B cell (primary cell): Measurements from ENCODE around the gene LTBP3. TPM values are rescaled to one million over a fixed set of nuclear protein-coding genes. Genes with fewer than 3 reads are reported as not detected.

Experiments used
- ATAC-seq: fragments of 200-7000 bp; cut with Tn5 transposase; one replicate; pipeline ENCODE4 v1.10.0; 2021; ENCODE audit warnings: low read depth, mild to moderate bottlenecking, moderate number of reproducible peaks, moderate library complexity
- CTCF ChIA-PET: fragments of 350-600 bp; sonication (Branson Sonifier 250); formaldehyde crosslinking; loops from one replicate; lab custom pipeline; 2021; ENCODE audit warnings: antibody characterized with exemption, inconsistent platforms; lab: Charles Lee
- POLR2A ChIA-PET: fragments of 350-600 bp; sonication (Branson Sonifier 250); formaldehyde crosslinking; loops from one replicate; lab custom pipeline; 2021; ENCODE audit warnings: antibody characterized with exemption; lab: Charles Lee
- DNase-seq: peaks from one replicate; pipeline ENCODE4 v3.0.0; 2013
- H2AFZ ChIP-seq: 2 replicates; pipeline ENCODE4 v1.6.1; 2012; ENCODE audit warnings: mild to moderate bottlenecking, low read depth, low read length; ENCODE audit not compliant: insufficient read depth, poor library complexity, severe bottlenecking
- H3K27ac ChIP-seq, 2 donors: 1 replicate in 1 of 2; 2 replicates in 1 of 2; pipeline ENCODE4 v1.5.1; 2012 to 2013; ENCODE audit warnings: low read length in 2 of 2, mild to moderate bottlenecking in 2 of 2, moderate library complexity in 1 of 2
- H3K27me3 ChIP-seq, 4 experiments: fragments of 200-600 bp in 1 of 4; sonication (generic) in 1 of 4; replicated peaks in 1 of 4; 1 replicate in 2 of 4; 2 replicates in 2 of 4; pipeline versions ENCODE4 v1.6.1 to v1.7.0; 2013 to 2016; ENCODE audit warnings: low read length in 3 of 4, mild to moderate bottlenecking in 2 of 4, mixed read lengths in 1 of 4, moderate library complexity in 1 of 4; ENCODE audit not compliant: insufficient read depth in 4 of 4, control insufficient read depth in 3 of 4; ENCODE audit errors: control extremely low read depth in 1 of 4
- H3K36me3 ChIP-seq, 2 experiments: replicated peaks in 1 of 2; 1 replicate in 1 of 2; 2 replicates in 1 of 2; pipeline versions ENCODE4 v1.6.1 to v1.7.1; 2013; ENCODE audit warnings: low read length in 1 of 2; ENCODE audit not compliant: insufficient read depth in 2 of 2, control insufficient read depth in 1 of 2; ENCODE audit errors: control extremely low read depth in 1 of 2, extremely low read depth in 1 of 2
- H3K4me1 ChIP-seq, 2 donors: fragments of 200-600 bp in 1 of 2; sonication (generic) in 1 of 2; 1 replicate in 1 of 2; 2 replicates in 1 of 2; pipeline versions ENCODE4 v1.5.1 to v1.6.1; 2013 to 2017; ENCODE audit warnings: low read length in 2 of 2; ENCODE audit not compliant: control insufficient read depth in 2 of 2, insufficient read depth in 2 of 2
- H3K4me2 ChIP-seq: replicated peaks from 2 replicates; pipeline ENCODE3; 2012; ENCODE audit warnings: mild to moderate bottlenecking, low read depth, low read length; ENCODE audit not compliant: poor library complexity, severe bottlenecking
- H3K4me3 ChIP-seq, 5 experiments: fragments of 200-600 bp in 1 of 5; sonication (generic) in 1 of 5; 1 replicate in 3 of 5; 2 replicates in 2 of 5; pipeline versions ENCODE4 v1.5.1 to v1.7.0; 2011 to 2016; ENCODE audit warnings: low read length in 4 of 5, mild to moderate bottlenecking in 4 of 5, low read depth in 2 of 5, control low read depth in 1 of 5, moderate library complexity in 1 of 5; ENCODE audit not compliant: insufficient read depth in 1 of 5; ENCODE audit errors: control extremely low read depth in 1 of 5, extremely low read depth in 1 of 5
- H3K79me2 ChIP-seq: fragments of 200-600 bp; sonication (generic); one replicate; pipeline ENCODE4 v1.6.0; 2016; ENCODE audit warnings: low read length; ENCODE audit not compliant: control insufficient read depth, insufficient read depth
- H3K9ac ChIP-seq: fragments of 200-600 bp; sonication (generic); 2 replicates; pipeline ENCODE4 v1.6.1; 2017; ENCODE audit warnings: mild to moderate bottlenecking, low read length, moderate library complexity
- H3K9me3 ChIP-seq, 3 donors: one replicate each; pipeline versions ENCODE4 v1.6.1 to v1.7.1; 2013; ENCODE audit warnings: low read length in 2 of 3; ENCODE audit not compliant: control insufficient read depth in 2 of 3, insufficient read depth in 1 of 3; ENCODE audit errors: control extremely low read depth in 1 of 3
- H4K20me1 ChIP-seq: 2 replicates; pipeline ENCODE4 v1.6.0; 2012; ENCODE audit warnings: mild to moderate bottlenecking, low read length; ENCODE audit not compliant: insufficient read depth, control insufficient read depth, poor library complexity, severe bottlenecking
- H3K27ac Mint-ChIP-seq: one replicate; pipeline ENCODE4 v1.8.0; 2021; ENCODE audit warnings: mixed read lengths
- H3K27me3 Mint-ChIP-seq: one replicate; pipeline ENCODE4 v1.8.0; 2021; ENCODE audit warnings: mixed read lengths
- H3K4me1 Mint-ChIP-seq: one replicate; pipeline ENCODE4 v1.8.0; 2021; ENCODE audit warnings: mixed read lengths
- H3K4me3 Mint-ChIP-seq: one replicate; pipeline ENCODE4 v1.8.0; 2021; ENCODE audit warnings: mixed read lengths
- H3K9me3 Mint-ChIP-seq: one replicate; pipeline ENCODE4 v1.8.0; 2022; ENCODE audit warnings: mixed read lengths; ENCODE audit not compliant: insufficient read depth
- EZH2 ChIP-seq: IDR thresholded peaks from 2 replicates; pipeline ENCODE4 v1.6.1; 2012; ENCODE audit warnings: borderline replicate concordance, low read depth, mild to moderate bottlenecking, moderate library complexity, low read length; ENCODE audit not compliant: insufficient read depth, poor library complexity, severe bottlenecking
- WGBS: methylation state at CpG from one replicate; pipeline ENCODE4 v1.1.5; 2013; ENCODE audit warnings: missing lambda C conversion rate; ENCODE audit not compliant: insufficient coverage; 5-methylcytosine and 5-hydroxymethylcytosine counted together
- intact Hi-C: fragments of 100-400 bp; cut with micrococcal nuclease; formaldehyde crosslinking; loops from one replicate; pipeline ENCODE4 v1.10.0; 2022
- polyA plus RNA-seq: library from polyadenylated mRNA; depleted of rRNA; stranded (reverse); fragments of >200 nt; gene quantifications from 2 replicates; pipeline ENCODE4 v1.2.3, GENCODE V29; 2012
- total RNA-seq, 2 donors: library from RNA; stranded (reverse); fragments of 120-200 nt in 1 of 2; gene quantifications; 1 replicate in 1 of 2; 2 replicates in 1 of 2; pipeline versions ENCODE4 v1.2.3 to v1.2.4, GENCODE V29; 2013 to 2022
- TF ChIP-seq, protein P1 (sequence below): fragments of 200-600 bp; IDR thresholded peaks from one replicate; pipeline ENCODE4 v1.8.0; 2022; ENCODE audit warnings: antibody characterized with exemption, mild to moderate bottlenecking

LTBP3 gene
- total and polyA plus RNA-seq, 2 donors (not counting 1 experiment from before 2014, with no cell fraction given): 65.1 to 69.0 TPM

DNA sequence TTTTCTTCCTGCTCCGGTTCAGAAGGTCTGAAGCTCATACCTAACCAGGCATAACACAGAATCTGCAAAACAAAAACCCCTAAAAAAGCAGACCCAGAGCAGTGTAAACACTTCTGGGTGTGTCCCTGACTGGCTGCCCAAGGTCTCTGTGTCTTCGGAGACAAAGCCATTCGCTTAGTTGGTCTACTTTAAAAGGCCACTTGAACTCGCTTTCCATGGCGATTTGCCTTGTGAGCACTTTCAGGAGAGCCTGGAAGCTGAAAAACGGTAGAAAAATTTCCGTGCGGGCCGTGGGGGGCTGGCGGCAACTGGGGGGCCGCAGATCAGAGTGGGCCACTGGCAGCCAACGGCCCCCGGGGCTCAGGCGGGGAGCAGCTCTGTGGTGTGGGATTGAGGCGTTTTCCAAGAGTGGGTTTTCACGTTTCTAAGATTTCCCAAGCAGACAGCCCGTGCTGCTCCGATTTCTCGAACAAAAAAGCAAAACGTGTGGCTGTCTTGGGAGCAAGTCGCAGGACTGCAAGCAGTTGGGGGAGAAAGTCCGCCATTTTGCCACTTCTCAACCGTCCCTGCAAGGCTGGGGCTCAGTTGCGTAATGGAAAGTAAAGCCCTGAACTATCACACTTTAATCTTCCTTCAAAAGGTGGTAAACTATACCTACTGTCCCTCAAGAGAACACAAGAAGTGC, 60.0 kb downstream of the LTBP3 start:
- intact Hi-C loops: no loop called here
- WGBS: 2% methylated on average over 22 of the region's 24 CpGs

More for the DNA sequence above, 60.0 kb downstream of the LTBP3 start:
- peak; percentile 15 for ATAC-seq
- Mint-ChIP-seq H3K4me1 (peaks cover 39% of the 10 kb centered on the region), H3K4me3 (no peak overlapping the region), H3K9me3 (no peaks in the 10 kb centered on the region), H3K27me3 (no peaks in the 10 kb centered on the region), H3K27ac (no peak overlapping the region)
- Histone ChIP-seq H3K4me1 (peaks cover 23 to 45% of the 10 kb centered on the region in 2 donors), H3K27me3 (no peaks in the 10 kb centered on the region), H4K20me1 (peaks cover 41% of the 10 kb centered on the region), H3K4me3 (peak overlapping the region; percentile 76 to 100 (median 93)), H3K27ac (peak overlapping the region; percentile 99 to 100), H2AFZ (peak overlapping the region; percentile 63), H3K36me3 (peaks cover 1 to 34% of the 10 kb centered on the region in 2 experiments), H3K9ac (peak overlapping the region; percentile 97), H3K9me3 (no peaks in the 10 kb centered on the region), H3K79me2 (peaks cover 83% of the 10 kb centered on the region), H3K4me2 (peak overlapping the region; percentile 97)
- TF ChIP-seq EZH2: no peak
- TF ChIP-seq, protein P1, sequence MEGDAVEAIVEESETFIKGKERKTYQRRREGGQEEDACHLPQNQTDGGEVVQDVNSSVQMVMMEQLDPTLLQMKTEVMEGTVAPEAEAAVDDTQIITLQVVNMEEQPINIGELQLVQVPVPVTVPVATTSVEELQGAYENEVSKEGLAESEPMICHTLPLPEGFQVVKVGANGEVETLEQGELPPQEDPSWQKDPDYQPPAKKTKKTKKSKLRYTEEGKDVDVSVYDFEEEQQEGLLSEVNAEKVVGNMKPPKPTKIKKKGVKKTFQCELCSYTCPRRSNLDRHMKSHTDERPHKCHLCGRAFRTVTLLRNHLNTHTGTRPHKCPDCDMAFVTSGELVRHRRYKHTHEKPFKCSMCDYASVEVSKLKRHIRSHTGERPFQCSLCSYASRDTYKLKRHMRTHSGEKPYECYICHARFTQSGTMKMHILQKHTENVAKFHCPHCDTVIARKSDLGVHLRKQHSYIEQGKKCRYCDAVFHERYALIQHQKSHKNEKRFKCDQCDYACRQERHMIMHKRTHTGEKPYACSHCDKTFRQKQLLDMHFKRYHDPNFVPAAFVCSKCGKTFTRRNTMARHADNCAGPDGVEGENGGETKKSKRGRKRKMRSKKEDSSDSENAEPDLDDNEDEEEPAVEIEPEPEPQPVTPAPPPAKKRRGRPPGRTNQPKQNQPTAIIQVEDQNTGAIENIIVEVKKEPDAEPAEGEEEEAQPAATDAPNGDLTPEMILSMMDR: no peak
- ChIA-PET POLR2A (interaction anchor here (0.6 to 20.7 kb wide), 33 partner anchors 10 to 1158 kb away, joined by 3 to 1159 read pairs (median 7); partner anchors contain the start of genes CCDC88B, DPF2, FRMD8 and NEAT1), CTCF (interaction anchor here (0.6 to 17.5 kb wide), 18 partner anchors 10 to 168 kb away, joined by 3 to 541 read pairs (median 6); partner anchors contain the start of genes FRMD8, NEAT1, SLC25A45 and ZNRD2)
- no peak for DNase-seq
